GM12892 (cell line): Measurements from ENCODE around the gene CTNS.

Experiments used
- POLR2A ChIP-seq: IDR thresholded peaks from 2 replicates; pipeline ENCODE4 v1.6.1; 2011; ENCODE audit warnings: low read depth, low read length, control low read depth
- POLR2AphosphoS5 ChIP-seq: IDR thresholded peaks from 2 replicates; pipeline ENCODE4 v1.6.1; 2011; ENCODE audit warnings: low read depth, low read length, control low read depth
- TAF1 ChIP-seq: IDR thresholded peaks from 2 replicates; pipeline ENCODE4 v1.6.1; 2011; ENCODE audit warnings: low read depth, mild to moderate bottlenecking, control low read depth, low read length, borderline replicate concordance

DNA sequence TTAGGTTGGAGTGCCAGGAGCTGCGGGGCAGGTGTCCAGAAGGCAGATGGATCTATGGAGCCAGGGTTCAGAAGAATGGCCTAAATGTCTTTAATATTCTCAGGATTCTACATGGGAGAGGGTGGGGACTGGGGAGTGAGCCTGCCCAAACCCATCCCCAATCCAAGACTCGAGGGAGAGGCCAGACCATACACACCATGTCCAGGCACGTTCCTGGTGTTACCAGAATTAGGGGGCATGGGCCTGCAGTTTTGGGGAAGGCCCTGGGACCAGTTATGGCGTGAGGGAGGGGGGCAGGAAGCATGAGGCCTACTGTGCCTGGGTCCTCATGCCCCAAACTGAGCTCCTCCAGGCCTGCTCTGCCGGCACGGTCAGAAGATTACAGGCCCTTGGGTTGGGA lies 30.0 kb downstream of the CTNS start:
- TF ChIP-seq POLR2AphosphoS5 (no peak), POLR2A (no peak), TAF1 (no peak)
